GM18907 (cell line): ENCODE results near the gene HMHB1.

Experiments
- ATAC-seq: cut with Tn5 transposase; IDR thresholded peaks from one replicate; pipeline ENCODE4 v1.9.1; 2021; ENCODE audit warnings: mild to moderate bottlenecking, moderate library complexity; ENCODE audit not compliant: unreplicated experiment

Gene HMHB1

DNA sequence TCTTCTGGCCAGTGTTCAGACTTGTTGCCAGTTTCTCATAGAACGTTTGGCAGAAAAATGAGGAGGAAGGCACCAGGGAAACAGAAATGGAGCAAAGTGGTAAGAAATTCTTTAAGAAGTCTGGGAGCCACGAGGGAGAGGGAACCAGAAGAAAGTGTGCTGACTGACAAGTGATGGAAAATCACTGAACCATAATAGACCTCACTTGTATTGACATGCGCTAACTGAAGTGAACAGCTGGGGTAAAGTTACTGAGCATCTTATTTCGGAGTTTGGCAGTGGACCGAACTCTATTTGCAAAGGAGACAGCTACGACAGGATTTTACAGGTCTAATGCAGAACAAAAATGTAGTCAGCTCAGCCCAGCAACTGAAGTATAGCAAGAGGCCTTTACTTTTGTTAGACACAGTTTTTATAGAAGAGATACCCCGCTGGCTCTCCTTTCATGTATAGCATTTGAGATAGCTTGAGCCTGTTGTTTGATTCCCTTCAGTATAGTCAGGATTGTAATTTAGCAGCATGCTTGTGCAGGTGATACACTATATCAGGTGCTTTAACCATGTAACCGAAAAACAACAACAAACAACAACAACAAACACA is 53.6 kb downstream of the HMHB1 start:
- ATAC-seq: no peak
